Right lobe of liver (tissue), 6 donors: Measurements from ENCODE around the gene CAPN2. TPM values are rescaled to one million over a fixed set of nuclear protein-coding genes. Genes with fewer than 3 reads are reported as not detected.

Experiments
- ATAC-seq, 4 donors: fragments of 200-7000 bp; cut with Tn5 transposase; one replicate each; pipeline ENCODE4 v1.9.1; 2020; ENCODE audit warnings: mild to moderate bottlenecking in 4 of 4, moderate library complexity in 4 of 4
- DNase-seq, 3 donors: peaks; one replicate each; pipeline ENCODE4 v3.0.0-alpha.2; 2020
- H3K27ac ChIP-seq, 3 donors: fragments of 200-600 bp; one replicate each; pipeline ENCODE4 v1.8.0; 2022
- H3K27me3 ChIP-seq, 2 donors: fragments of 200-600 bp; one replicate each; pipeline ENCODE4 v1.8.0; 2022
- H3K36me3 ChIP-seq, 4 donors: fragments of 200-600 bp; sonication (generic) in 1 of 4; one replicate each; pipeline versions ENCODE4 v1.5.1 to v1.8.0; 2017 to 2022; ENCODE audit warnings: control low read depth in 1 of 4
- H3K4me1 ChIP-seq, 4 donors: fragments of 200-600 bp; sonication (generic) in 1 of 4; one replicate each; pipeline versions ENCODE4 v1.5.1 to v1.8.0; 2017 to 2022; ENCODE audit warnings: control low read depth in 1 of 4
- H3K4me3 ChIP-seq, 3 donors: fragments of 200-600 bp; one replicate each; pipeline ENCODE4 v1.8.0; 2022
- H3K9me3 ChIP-seq, 4 donors: fragments of 200-600 bp; sonication (generic) in 1 of 4; one replicate each; pipeline versions ENCODE4 v1.5.1 to v1.8.0; 2017 to 2022; ENCODE audit warnings: control low read depth in 1 of 4
- POLR2A ChIP-seq: fragments of 450-650 bp; IDR thresholded peaks from one replicate; pipeline ENCODE4 v1.6.1; 2017; ENCODE audit warnings: antibody characterized with exemption, mild to moderate bottlenecking
- WGBS: methylation state at CpG from one replicate; pipeline ENCODE4 v1.1.6; 2018; ENCODE audit warnings: low coverage, low lambda C conversion rate; ENCODE audit not compliant: insufficient coverage; ENCODE audit errors: missing lambda C conversion rate; 5-methylcytosine and 5-hydroxymethylcytosine counted together
- intact Hi-C, 2 donors: fragments of 100-400 bp; cut with DNase I; formaldehyde crosslinking; loops; one replicate each; pipeline versions ENCODE4 v1.11.2 to v1.14.1; 2022
- total RNA-seq, 6 experiments: library from RNA; depleted of rRNA in 2 of 6; stranded (reverse); fragments of >200 nt in 2 of 6; fragmentation: NEBNext Ultra II Directional in 3 of 6; extraction: Animal tissue kit (Norgen Biotek cat#: 25700) in 3 of 6; gene quantifications; one replicate each; pipeline versions ENCODE4 v1.1.0 to v1.2.4, GENCODE V29; 2016 to 2023
- TF ChIP-seq, protein P1 (sequence below), 4 donors: fragments of 200-600 bp in 3 of 4; fragments of 450-650 bp in 1 of 4; IDR thresholded peaks; one replicate each; pipeline versions ENCODE4 v1.5.1 to v1.8.0; 2016 to 2022; ENCODE audit warnings: antibody characterized with exemption in 4 of 4, mild to moderate bottlenecking in 2 of 4
- donor health status: DM: no; HTN: yes; CAD: no.
- donor health status: DM: no; HTN: no; CAD: no.
- donor health status: DM: no; HTN: no; CAD: no.
- donor health status: DM: no; HTN: yes; CAD: no.
- donor health status: DM: no; HTN: yes; CAD: no.

The CAPN2 gene
- total RNA-seq, 6 experiments from 2014 or later: 17.5 to 53.1 (median 33.1) TPM

DNA sequence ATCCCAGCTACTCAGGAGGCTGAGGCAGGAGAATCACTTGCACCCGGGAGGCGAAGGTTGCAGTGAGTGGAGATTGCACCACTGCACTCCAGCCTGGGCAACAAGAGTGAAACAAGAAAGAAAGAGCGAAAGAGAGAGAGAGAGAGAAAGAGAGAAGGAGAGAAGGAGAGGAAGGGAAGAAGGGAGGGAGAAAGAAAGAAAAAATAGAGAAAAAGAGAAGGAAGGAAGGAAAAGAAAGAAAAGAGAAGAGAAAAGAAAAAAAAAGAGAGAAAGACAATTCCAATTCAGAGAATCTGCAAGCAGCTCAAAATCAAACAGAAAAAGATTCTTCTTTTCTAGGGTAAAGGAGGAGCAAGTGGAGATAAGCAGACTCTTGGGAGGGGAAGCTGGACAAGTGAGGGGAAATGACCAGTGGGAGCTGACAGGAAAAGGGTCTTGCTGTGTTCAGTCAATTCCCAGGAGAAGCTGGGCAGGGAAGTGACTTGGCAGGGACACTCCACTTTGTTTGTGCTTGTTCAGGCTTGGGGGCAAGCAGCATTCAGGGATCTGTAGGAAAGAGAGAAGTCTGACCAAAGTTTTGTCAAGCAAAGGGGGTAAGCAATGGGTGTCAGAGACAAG lies 3.6 kb upstream of the CAPN2 start:
- Histone ChIP-seq H3K27ac (no peak overlapping the region), H3K36me3 (no peaks in the 10 kb centered on the region), H3K27me3 (no peaks in the 10 kb centered on the region), H3K4me3 (no peak overlapping the region), H3K4me1 (peaks cover 0 to 6% (median 3%) of the 10 kb centered on the region in 4 donors), H3K9me3 (no peaks in the 10 kb centered on the region)
- no peak for DNase-seq
- intact Hi-C loops: no loop called here
- TF ChIP-seq, protein P1, sequence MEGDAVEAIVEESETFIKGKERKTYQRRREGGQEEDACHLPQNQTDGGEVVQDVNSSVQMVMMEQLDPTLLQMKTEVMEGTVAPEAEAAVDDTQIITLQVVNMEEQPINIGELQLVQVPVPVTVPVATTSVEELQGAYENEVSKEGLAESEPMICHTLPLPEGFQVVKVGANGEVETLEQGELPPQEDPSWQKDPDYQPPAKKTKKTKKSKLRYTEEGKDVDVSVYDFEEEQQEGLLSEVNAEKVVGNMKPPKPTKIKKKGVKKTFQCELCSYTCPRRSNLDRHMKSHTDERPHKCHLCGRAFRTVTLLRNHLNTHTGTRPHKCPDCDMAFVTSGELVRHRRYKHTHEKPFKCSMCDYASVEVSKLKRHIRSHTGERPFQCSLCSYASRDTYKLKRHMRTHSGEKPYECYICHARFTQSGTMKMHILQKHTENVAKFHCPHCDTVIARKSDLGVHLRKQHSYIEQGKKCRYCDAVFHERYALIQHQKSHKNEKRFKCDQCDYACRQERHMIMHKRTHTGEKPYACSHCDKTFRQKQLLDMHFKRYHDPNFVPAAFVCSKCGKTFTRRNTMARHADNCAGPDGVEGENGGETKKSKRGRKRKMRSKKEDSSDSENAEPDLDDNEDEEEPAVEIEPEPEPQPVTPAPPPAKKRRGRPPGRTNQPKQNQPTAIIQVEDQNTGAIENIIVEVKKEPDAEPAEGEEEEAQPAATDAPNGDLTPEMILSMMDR (IDR thresholded peaks at IDR 0.05): no peak
- TF ChIP-seq POLR2A: no peak
- ATAC-seq: no peak
- 81% methylated on average over 3 of the region's 3 CpGs for WGBS

DNA sequence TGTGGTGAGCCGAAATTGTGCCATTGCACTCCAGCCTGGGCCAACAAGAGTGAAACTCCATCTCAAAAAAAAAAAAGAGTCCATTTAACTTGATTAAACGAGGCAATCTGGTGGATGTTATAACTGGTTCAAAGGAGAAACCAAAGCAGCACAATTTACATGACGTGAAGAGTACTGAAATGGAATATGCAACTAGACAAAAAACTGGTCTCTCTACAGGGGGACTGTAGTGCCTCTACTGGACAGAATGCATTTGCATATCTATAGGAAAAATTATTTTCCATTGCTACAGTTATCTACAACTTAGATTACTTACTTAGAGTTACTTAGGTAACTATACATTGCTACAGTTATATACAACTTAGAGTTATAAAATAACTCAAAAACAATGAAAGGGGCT lies 2.7 kb upstream of the CAPN2 start:
- DNase-seq: no peak
- intact Hi-C loops: no loop called here
- Histone ChIP-seq H3K9me3 (no peaks in the 10 kb centered on the region), H3K27ac (no peak overlapping the region), H3K27me3 (no peaks in the 10 kb centered on the region), H3K36me3 (no peaks in the 10 kb centered on the region), H3K4me1 (peaks cover 0 to 6% (median 3%) of the 10 kb centered on the region in 4 donors), H3K4me3 (no peak overlapping the region)
- WGBS: 28% methylated on average over 2 of the region's 3 CpGs
- ATAC-seq: no peak
- TF ChIP-seq, protein P1 (IDR thresholded peaks at IDR 0.05): peak in 2 of 4 donors; percentile 12 to 16
- no peak for TF ChIP-seq POLR2A

DNA sequence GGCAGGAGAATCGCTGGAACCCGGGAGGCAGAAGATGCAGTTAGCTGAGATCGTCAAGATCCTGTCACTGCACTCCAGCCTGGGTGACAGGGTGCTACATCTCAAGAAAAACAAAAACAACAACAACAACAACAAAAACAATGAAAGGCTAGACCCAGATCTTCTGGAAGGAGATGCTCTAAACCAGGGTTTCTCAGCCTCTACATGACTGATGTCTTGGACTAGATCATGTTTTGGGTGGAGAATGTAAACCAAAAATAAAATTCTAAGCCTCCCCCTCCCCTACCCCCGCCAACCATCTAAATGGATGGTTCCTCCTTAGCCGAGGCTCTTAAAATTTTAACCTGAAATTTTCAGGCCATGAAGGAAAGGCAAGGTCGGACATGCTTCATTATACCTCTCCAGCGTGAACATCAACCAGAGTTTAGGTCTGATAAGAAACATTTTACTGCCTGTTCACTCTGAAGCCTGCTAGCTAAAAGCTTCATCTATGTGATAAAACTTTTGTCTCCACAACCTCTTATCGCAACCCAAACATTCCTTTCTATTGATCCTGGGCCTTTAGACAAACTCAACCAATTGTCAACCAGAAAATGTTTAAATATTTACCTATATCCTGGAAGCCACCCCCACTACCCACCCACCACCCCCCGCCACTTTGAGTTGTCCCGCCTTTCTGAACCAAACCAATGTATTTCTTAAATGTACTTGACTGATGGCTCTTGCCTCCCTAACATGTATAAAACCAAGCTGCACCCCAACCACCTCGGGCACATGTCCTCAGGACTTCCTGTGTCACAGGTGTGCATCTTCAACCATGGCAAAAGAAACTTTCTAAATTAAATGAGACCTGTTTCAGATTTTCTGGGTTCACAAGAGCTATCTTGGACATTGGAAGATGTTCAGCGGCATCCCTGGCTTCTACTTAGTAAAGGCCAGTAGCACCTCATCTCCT lies 1.9 kb upstream of the CAPN2 start:
- H3K36me3 ChIP-seq: no peaks in the 10 kb centered on the region
- TF ChIP-seq, protein P1 (IDR thresholded peaks at IDR 0.05): no peak
- TF ChIP-seq POLR2A: no peak
- WGBS: 74% methylated on average over 12 of the region's 12 CpGs
- no peaks in the 10 kb centered on the region for H3K9me3 ChIP-seq
- intact Hi-C loops: loop anchor here (5.0 kb wide), 1 partner anchor 37 kb away; no protein-coding TSS in a partner anchor
- peaks cover 0 to 6% (median 3%) of the 10 kb centered on the region in 4 donors for H3K4me1 ChIP-seq
- DNase-seq: no peak
- H3K27me3 ChIP-seq: no peaks in the 10 kb centered on the region
- ATAC-seq: no peak
- H3K4me3 ChIP-seq: no peak overlapping the region
- H3K27ac ChIP-seq: no peak overlapping the region

DNA sequence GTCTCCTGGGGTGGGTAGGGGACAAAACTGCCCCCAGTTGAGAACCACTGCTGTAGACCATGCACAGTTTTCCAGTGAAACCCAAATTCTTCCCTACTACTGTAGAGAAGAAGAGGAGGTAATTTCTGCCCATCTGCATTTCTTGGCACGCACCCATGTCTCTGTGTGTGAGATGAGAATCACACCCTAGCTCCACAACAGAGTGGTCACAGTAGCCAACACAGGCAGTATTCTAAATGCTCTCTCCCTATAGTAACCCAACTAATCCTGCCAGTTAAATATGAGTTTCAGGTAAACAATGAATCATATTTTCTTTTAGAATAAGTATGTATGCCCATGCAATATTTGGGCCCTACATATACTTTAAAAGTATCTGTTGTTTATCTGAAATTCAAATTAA lies 1.2 kb upstream of the CAPN2 start:
- ATAC-seq (no peak), DNase-seq (no peak)
- H3K4me3 ChIP-seq: no peak overlapping the region
- no peaks in the 10 kb centered on the region for H3K36me3 ChIP-seq
- H3K27me3 ChIP-seq: no peaks in the 10 kb centered on the region
- WGBS: 100% methylated on average over 1 of the region's 1 CpG
- TF ChIP-seq, protein P1 (IDR thresholded peaks at IDR 0.05): no peak
- no peak for TF ChIP-seq POLR2A
- intact Hi-C loops: loop anchor here (5.0 kb wide), 1 partner anchor 36 kb away; no protein-coding TSS in a partner anchor
- no peak overlapping the region for H3K27ac ChIP-seq
- H3K4me1 ChIP-seq: peaks cover 0 to 6% (median 3%) of the 10 kb centered on the region in 4 donors
- H3K9me3 ChIP-seq: no peaks in the 10 kb centered on the region
